HepG2 (cell line): ENCODE measurements around the gene SCRT2. TPM values are rescaled to one million over a fixed set of nuclear protein-coding genes. Genes with fewer than 3 reads are reported as not detected.

ENCODE experiments used
- ARID3A ChIP-seq: IDR thresholded peaks from 2 replicates; pipeline ENCODE4 v1.6.1; 2012; ENCODE audit warnings: low read depth, low read length, improper control_type of control experiment
- DMAP1 ChIP-seq: IDR thresholded peaks from 2 replicates; pipeline ENCODE4 v1.6.1; 2016
- E2F1 ChIP-seq: sonication (generic); formaldehyde crosslinking; IDR thresholded peaks from 2 replicates; pipeline ENCODE4 v1.5.0; 2020; ENCODE audit warnings: missing genetic modification reagents
- EHMT2 ChIP-seq: fragments of 200-600 bp; sonication (generic); IDR thresholded peaks from 2 replicates; pipeline ENCODE4 v1.7.0; 2017; ENCODE audit warnings: antibody characterized with exemption, low read depth, low read length, borderline replicate concordance
- HNRNPH1 ChIP-seq: fragments of 200-400 bp; formaldehyde crosslinking; optimal IDR thresholded peaks from 2 replicates; pipeline ENCODE3; 2017; ENCODE audit warnings: mild to moderate bottlenecking, low read depth, low read length
- IRF9 ChIP-seq: sonication (generic); formaldehyde crosslinking; IDR thresholded peaks from 2 replicates; pipeline ENCODE4 v1.8.0; 2022; ENCODE audit warnings: missing genetic modification reagents, mild to moderate bottlenecking, borderline replicate concordance
- RXRA ChIP-seq: sonication (generic); formaldehyde crosslinking; IDR thresholded peaks from 2 replicates; pipeline ENCODE4 v1.5.1; 2020; ENCODE audit warnings: missing genetic modification reagents
- SNAPC2 ChIP-seq: sonication (generic); formaldehyde crosslinking; IDR thresholded peaks from 2 replicates; pipeline ENCODE4 v1.8.1; 2022; ENCODE audit warnings: mild to moderate bottlenecking, missing genetic modification reagents
- SNAPC5 ChIP-seq: sonication (generic); formaldehyde crosslinking; IDR thresholded peaks from 2 replicates; pipeline ENCODE4 v1.8.1; 2023; ENCODE audit warnings: mild to moderate bottlenecking, missing genetic modification reagents, borderline replicate concordance
- SRSF9 ChIP-seq: fragments of 200-400 bp; formaldehyde crosslinking; IDR thresholded peaks from 2 replicates; pipeline ENCODE4 v1.6.1; 2018; ENCODE audit warnings: borderline replicate concordance, mild to moderate bottlenecking, low read depth, low read length; ENCODE audit not compliant: insufficient read depth, poor library complexity, severe bottlenecking
- TCF7 ChIP-seq: sonication (generic); IDR thresholded peaks from 2 replicates; pipeline ENCODE4 v1.6.1; 2016; ENCODE audit warnings: antibody characterized with exemption, low read depth
- TFE3 ChIP-seq: IDR thresholded peaks from 2 replicates; pipeline ENCODE4 v1.6.1; 2016
- ZHX1 ChIP-seq: sonication (generic); formaldehyde crosslinking; IDR thresholded peaks from 2 replicates; pipeline ENCODE4 v1.8.1; 2022; ENCODE audit warnings: low read depth, mild to moderate bottlenecking, missing genetic modification reagents
- ZKSCAN1 ChIP-seq: fragments of 150-350 bp; IDR thresholded peaks from 2 replicates; pipeline ENCODE4 v1.6.1; 2014; ENCODE audit warnings: low read length
- ZNF10 ChIP-seq: sonication (generic); formaldehyde crosslinking; IDR thresholded peaks from 2 replicates; pipeline ENCODE4 v1.4.0; 2020; ENCODE audit warnings: mild to moderate bottlenecking, low read depth, missing genetic modification reagents, borderline replicate concordance
- ZNF350 ChIP-seq: sonication (generic); formaldehyde crosslinking; IDR thresholded peaks from 2 replicates; pipeline ENCODE4 v1.4.0; 2020; ENCODE audit warnings: mild to moderate bottlenecking, low read depth, missing genetic modification reagents, borderline replicate concordance
- ZNF367 ChIP-seq: sonication (generic); formaldehyde crosslinking; IDR thresholded peaks from 2 replicates; pipeline ENCODE4 v1.4.0; 2020; ENCODE audit warnings: missing genetic modification reagents, borderline replicate concordance
- ZNF740 ChIP-seq: sonication (generic); formaldehyde crosslinking; IDR thresholded peaks from 2 replicates; pipeline ENCODE4 v1.4.0; 2020; ENCODE audit warnings: missing genetic modification reagents
- ZNF773 ChIP-seq: sonication (generic); formaldehyde crosslinking; IDR thresholded peaks from 2 replicates; pipeline ENCODE4 v1.4.0; 2020; ENCODE audit warnings: missing genetic modification reagents, borderline replicate concordance
- ZSCAN21 ChIP-seq: sonication (generic); formaldehyde crosslinking; IDR thresholded peaks from 2 replicates; pipeline ENCODE4 v1.8.0; 2022; ENCODE audit warnings: mild to moderate bottlenecking, missing genetic modification reagents, moderate library complexity, borderline replicate concordance
- polyA plus RNA-seq, 8 experiments: library from polyadenylated mRNA; depleted of rRNA in 3 of 8; stranded (reverse) in 7 of 8; unstranded in 1 of 8; fragments of >200 nt; fragmentation: Illumina TruSeq in 4 of 8; extraction: Trizol in 4 of 8; gene quantifications; 2 replicates each; pipeline versions ENCODE4 v1.2.1 to v1.2.3, GENCODE V29; 2011 to 2016; ENCODE audit warnings: low read depth in 4 of 8, missing spikeins in 1 of 8, mixed read lengths in 1 of 8; ENCODE audit not compliant: insufficient read depth in 1 of 8
- total RNA-seq, 5 experiments: library from RNA; depleted of rRNA; stranded (reverse); fragments of >200 nt; fragmentation: Illumina TruSeq; extraction: Trizol; gene quantifications; 2 replicates each; pipeline ENCODE4 v1.2.3, GENCODE V29; 2016; ENCODE audit warnings: low read depth in 1 of 5

Gene SCRT2
- total and polyA plus RNA-seq, 2 of the 13 experiments (the other 11 are each of a cell fraction or from before 2014, with no cell fraction given) = not detected

- 0 out of 2 replicates have a peak, but pooled peaks have one; percentile 45 for TF ChIP-seq ZNF773 (CRISPR knock-in tag)
- TF ChIP-seq ZHX1 = no peak
- no peak for TF ChIP-seq HNRNPH1
- TF ChIP-seq ZNF740 (CRISPR knock-in tag) = peak; percentile 93
- no peak for TF ChIP-seq SNAPC5 (CRISPR knock-in tag)
- TF ChIP-seq ZKSCAN1 = no peak
- peak; percentile 78 for TF ChIP-seq RXRA (CRISPR knock-in tag)
- TF ChIP-seq ZNF350 (CRISPR knock-in tag) = no peak
- TF ChIP-seq IRF9 = peak; percentile 82; the same call in 1 of the 2 replicates
- no peak for TF ChIP-seq DMAP1
- TF ChIP-seq EHMT2 = no peak
- TF ChIP-seq SNAPC2 (CRISPR knock-in tag) = no peak
- TF ChIP-seq SRSF9 = no peak
- peak; percentile 66; the same call in 1 of the 2 replicates for TF ChIP-seq TCF7
- TF ChIP-seq TFE3 (CRISPR knock-in tag) = peak; percentile 49; the same call in 1 of the 2 replicates
- TF ChIP-seq ARID3A = no peak
- peak; percentile 58; the same call in 1 of the 2 replicates for TF ChIP-seq E2F1 (CRISPR knock-in tag)
- no peak for TF ChIP-seq ZNF367 (CRISPR knock-in tag)
- no peak for TF ChIP-seq ZNF10 (CRISPR knock-in tag)
- TF ChIP-seq ZSCAN21 = no peak
These were observed 33.0 kb downstream of the SCRT2 start (continued) for GRCh38 chr20:642398-643174.
